GM18868 (cell line): ENCODE measurements around the gene SULT6B1.
A peak's percentile ranks its signal among the peaks of the same experiment; 100 is the strongest.
"Not testable (repeated sequence)": the region's sequence is repeated elsewhere in the genome, so short reads cannot be mapped to it uniquely, and the experiment has no call there.

ENCODE experiments used
- ATAC-seq: cut with Tn5 transposase; IDR thresholded peaks from one replicate; pipeline ENCODE4 v1.9.1; 2021; ENCODE audit warnings: mild to moderate bottlenecking, moderate library complexity; ENCODE audit not compliant: unreplicated experiment

Gene SULT6B1

GRCh38 chr2:37188570-37188969, at the start of gene SULT6B1:
SULT6B1 (minus strand) TSS chr2:37188670; CDS start chr2:37188640, 30 bp downstream.
- ATAC-seq, result no peak

GRCh38 chr2:37232131-37232933, 43.9 kb upstream of the SULT6B1 start:
- ATAC-seq, result no peak

GRCh38 chr2:37231241-37232130, 43.0 kb upstream of the SULT6B1 start, which contains the start of the genes CEBPZ and NDUFAF7:
CEBPZ (minus strand) TSS chr2:37231596; CDS start chr2:37231567, 29 bp downstream.
NDUFAF7 (plus strand) TSS chr2:37231658; CDS start chr2:37231706, 48 bp downstream.
- ATAC-seq, result peak; percentile 93

GRCh38 chr2:37230581-37230980, 42.1 kb upstream of the SULT6B1 start:
- ATAC-seq, result no peak

GRCh38 chr2:37228788-37229187, 40.3 kb upstream of the SULT6B1 start:
- no peak for ATAC-seq

- no peak for ATAC-seq
Observed at GRCh38 chr2:37226863-37227262, 38.4 kb upstream of the SULT6B1 start.

- ATAC-seq, result not testable (repeated sequence)
Observed at GRCh38 chr2:37225129-37225528, 36.7 kb upstream of the SULT6B1 start.

- ATAC-seq, result no peak
Observed at GRCh38 chr2:37224063-37224462, 35.6 kb upstream of the SULT6B1 start.

- no peak for ATAC-seq
Observed at GRCh38 chr2:37223131-37223530, 34.7 kb upstream of the SULT6B1 start.

GRCh38 chr2:37219046-37219445, 30.6 kb upstream of the SULT6B1 start:
- no peak for ATAC-seq

- ATAC-seq, result no peak
Observed at GRCh38 chr2:37215250-37215649, 26.8 kb upstream of the SULT6B1 start.

GRCh38 chr2:37211939-37212338, 23.5 kb upstream of the SULT6B1 start:
- ATAC-seq, result no peak

- no peak for ATAC-seq
Observed at GRCh38 chr2:37211212-37211611, 22.7 kb upstream of the SULT6B1 start.

GRCh38 chr2:37206760-37207159, 18.3 kb upstream of the SULT6B1 start:
- ATAC-seq, result not testable (repeated sequence)

- no peak for ATAC-seq
Observed at GRCh38 chr2:37205689-37206341, 17.3 kb upstream of the SULT6B1 start.

- ATAC-seq, result not testable (repeated sequence)
Observed at GRCh38 chr2:37205071-37205661, 16.7 kb upstream of the SULT6B1 start.

GRCh38 chr2:37203708-37204107, 15.2 kb upstream of the SULT6B1 start:
- ATAC-seq, result no peak

GRCh38 chr2:37201766-37202165, 13.3 kb upstream of the SULT6B1 start:
- ATAC-seq, result no peak

GRCh38 chr2:37201208-37201607, 12.7 kb upstream of the SULT6B1 start:
- ATAC-seq, result no peak

- no peak for ATAC-seq
Observed at GRCh38 chr2:37198681-37199065, 10.2 kb upstream of the SULT6B1 start.
